H1 (cell line): ENCODE measurements around the gene SMG7. TPM values are rescaled to one million over a fixed set of nuclear protein-coding genes. Genes with fewer than 3 reads are reported as not detected.

Experiments
- CTCF ChIA-PET: fragments of 300-600 bp; sonication (Branson Sonifier 250); formaldehyde crosslinking; loops from one replicate; lab custom pipeline; 2021; ENCODE audit not compliant: partially characterized antibody; lab: Charles Lee
- POLR2A ChIA-PET: fragments of 300-600 bp; sonication (Branson Sonifier 250); formaldehyde crosslinking; loops from one replicate; lab custom pipeline; 2021; ENCODE audit warnings: inconsistent platforms; ENCODE audit not compliant: partially characterized antibody; lab: Charles Lee
- DNase-seq, 2 experiments: peaks; one replicate each; pipeline versions ENCODE4 v3.0.0 to v3.0.0-alpha.2; 2010 to 2022; ENCODE audit warnings: low spot score in 2 of 2, low read depth in 1 of 2, mixed read lengths in 1 of 2
- FAIRE-seq: peaks from 2 replicates; lab custom pipeline; 2011; peaks lifted over from hg19 to GRCh38; lab: Jason Lieb, UNC
- H2AFZ ChIP-seq: 2 replicates; pipeline ENCODE4 v1.8.1; 2012; ENCODE audit warnings: low read length, inconsistent platforms
- H2AK5ac ChIP-seq: 2 replicates; pipeline ENCODE4 v1.6.1; 2013; ENCODE audit warnings: low read depth, low read length
- H2BK120ac ChIP-seq: replicated peaks from 2 replicates; pipeline ENCODE3; 2013; ENCODE audit warnings: low read depth, low read length, inconsistent platforms
- H2BK12ac ChIP-seq: 2 replicates; pipeline ENCODE4 v1.6.1; 2013; ENCODE audit warnings: low read depth, low read length
- H2BK15ac ChIP-seq: 2 replicates; pipeline ENCODE4 v1.6.1; 2013; ENCODE audit warnings: low read length
- H2BK20ac ChIP-seq: 2 replicates; pipeline ENCODE4 v1.6.1; 2013; ENCODE audit warnings: low read length
- H2BK5ac ChIP-seq: 2 replicates; pipeline ENCODE4 v1.6.1; 2013; ENCODE audit warnings: low read depth, low read length
- H3K14ac ChIP-seq: 2 replicates; pipeline ENCODE4 v1.6.1; 2013; ENCODE audit warnings: inconsistent platforms; ENCODE audit not compliant: insufficient read length
- H3K18ac ChIP-seq: 2 replicates; pipeline ENCODE4 v1.6.1; 2013; ENCODE audit warnings: low read length; ENCODE audit errors: extremely low read depth
- H3K23ac ChIP-seq: 2 replicates; pipeline ENCODE4 v1.6.1; 2013; ENCODE audit warnings: inconsistent platforms; ENCODE audit not compliant: insufficient read length
- H3K23me2 ChIP-seq: 2 replicates; pipeline ENCODE4 v1.6.1; 2013; ENCODE audit warnings: low read depth, low read length
- H3K27ac ChIP-seq: 2 replicates; pipeline ENCODE4 v1.6.1; 2011; ENCODE audit warnings: low read depth, low read length, inconsistent platforms
- H3K27me3 ChIP-seq, 4 experiments: replicated peaks in 1 of 4; 1 replicate in 1 of 4; 2 replicates in 3 of 4; pipeline versions ENCODE4 v1.6.1 to v1.8.1; 2011 to 2013; ENCODE audit warnings: low read length in 3 of 4, mild to moderate bottlenecking in 3 of 4, inconsistent platforms in 2 of 4, mixed read lengths in 2 of 4, moderate library complexity in 1 of 4; ENCODE audit not compliant: control insufficient read depth in 3 of 4, insufficient read depth in 3 of 4; ENCODE audit errors: extremely low read depth in 1 of 4
- H3K36me3 ChIP-seq, 4 experiments: 2 replicates each; pipeline versions ENCODE4 v1.6.1 to v1.8.1; 2011 to 2013; ENCODE audit warnings: mild to moderate bottlenecking in 4 of 4, low read length in 3 of 4, moderate library complexity in 2 of 4, control low read depth in 1 of 4, inconsistent platforms in 1 of 4; ENCODE audit not compliant: insufficient read depth in 4 of 4, control insufficient read depth in 2 of 4
- H3K4ac ChIP-seq: replicated peaks from 2 replicates; pipeline ENCODE3; 2013; ENCODE audit warnings: low read length, low read depth, mixed read lengths, inconsistent platforms; ENCODE audit not compliant: insufficient read length
- H3K4me1 ChIP-seq, 4 experiments: replicated peaks in 1 of 4; 1 replicate in 1 of 4; 2 replicates in 3 of 4; pipeline versions ENCODE4 v1.6.1 to v1.8.1; 2011 to 2013; ENCODE audit warnings: low read length in 3 of 4, inconsistent platforms in 2 of 4, mixed read lengths in 1 of 4; ENCODE audit not compliant: insufficient read depth in 4 of 4, control insufficient read depth in 3 of 4
- H3K4me2 ChIP-seq, 2 experiments: 2 replicates each; pipeline versions ENCODE4 v1.6.1 to v1.8.1; 2011 to 2013; ENCODE audit warnings: low read depth in 2 of 2, low read length in 2 of 2, control low read depth in 1 of 2, inconsistent platforms in 1 of 2, mild to moderate bottlenecking in 1 of 2; ENCODE audit not compliant: insufficient read depth in 1 of 2
- H3K4me3 ChIP-seq, 4 experiments: fragments of 200-600, 300-600 bp in 1 of 4; sonication (generic), shearing (Covaris generic), sonication (Bioruptor Twin) in 1 of 4; 2 replicates each; pipeline versions ENCODE4 v1.5.1 to v1.8.1; 2011 to 2016; ENCODE audit warnings: low read length in 4 of 4, low read depth in 3 of 4, control low read depth in 2 of 4, inconsistent platforms in 2 of 4, mild to moderate bottlenecking in 2 of 4, mixed read lengths in 1 of 4, moderate library complexity in 1 of 4; ENCODE audit not compliant: insufficient read depth in 2 of 4; ENCODE audit errors: extremely low read depth in 1 of 4
- H3K56ac ChIP-seq: replicated peaks from 2 replicates; pipeline ENCODE3; 2013; ENCODE audit warnings: low read depth, mild to moderate bottlenecking, mixed read lengths, low read length, inconsistent platforms; ENCODE audit not compliant: insufficient read length
- H3K79me1 ChIP-seq: 2 replicates; pipeline ENCODE4 v1.6.1; 2013; ENCODE audit warnings: low read depth, low read length, control low read depth
- H3K79me2 ChIP-seq, 2 experiments: 2 replicates each; pipeline versions ENCODE4 v1.6.1 to v1.8.1; 2012 to 2013; ENCODE audit warnings: low read length in 2 of 2, mild to moderate bottlenecking in 2 of 2, inconsistent platforms in 1 of 2; ENCODE audit not compliant: insufficient read depth in 2 of 2, control insufficient read depth in 1 of 2
- H3K9ac ChIP-seq, 4 experiments: replicated peaks in 1 of 4; 1 replicate in 1 of 4; 2 replicates in 3 of 4; pipeline versions ENCODE4 v1.6.1 to v1.8.1; 2011 to 2013; ENCODE audit warnings: low read depth in 3 of 4, low read length in 3 of 4, control low read depth in 2 of 4, mild to moderate bottlenecking in 2 of 4, moderate library complexity in 2 of 4, inconsistent platforms in 1 of 4; ENCODE audit errors: extremely low read depth in 1 of 4
- H3K9me3 ChIP-seq, 2 experiments: 2 replicates each; pipeline versions ENCODE4 v1.6.1 to v1.8.1; 2012 to 2013; ENCODE audit warnings: mild to moderate bottlenecking in 2 of 2, moderate library complexity in 2 of 2, control low read depth in 1 of 2, inconsistent platforms in 1 of 2, low read depth in 1 of 2, low read length in 1 of 2, mixed read lengths in 1 of 2; ENCODE audit not compliant: insufficient read depth in 2 of 2
- H4K20me1 ChIP-seq, 2 experiments: replicated peaks in 1 of 2; 2 replicates each; pipeline versions ENCODE3 to v1.8.1; 2011 to 2013; ENCODE audit warnings: inconsistent platforms in 2 of 2, low read length in 2 of 2, mild to moderate bottlenecking in 1 of 2; ENCODE audit not compliant: insufficient read depth in 2 of 2, control insufficient read depth in 1 of 2
- H4K5ac ChIP-seq: 2 replicates; pipeline ENCODE4 v1.6.1; 2013; ENCODE audit warnings: low read length, low read depth, mixed read lengths, inconsistent platforms; ENCODE audit not compliant: insufficient read length
- H4K8ac ChIP-seq: 2 replicates; pipeline ENCODE4 v1.8.0; 2013; ENCODE audit warnings: mild to moderate bottlenecking, moderate library complexity, low read length, inconsistent platforms; ENCODE audit not compliant: insufficient read depth; ENCODE audit errors: extremely low read depth
- H4K91ac ChIP-seq: replicated peaks from 2 replicates; pipeline ENCODE3; 2013; ENCODE audit warnings: low read length, mixed read lengths, inconsistent platforms; ENCODE audit not compliant: insufficient read length
- EGR1 ChIP-seq: IDR thresholded peaks from 2 replicates; pipeline ENCODE4 v1.6.1; 2011; ENCODE audit warnings: low read depth, low read length, borderline replicate concordance
- EZH2 ChIP-seq: fragments of 200-600 bp; sonication (generic); IDR thresholded peaks from 2 replicates; pipeline ENCODE4 v1.7.1; 2012; ENCODE audit warnings: low read depth, mild to moderate bottlenecking, moderate library complexity, low read length, inconsistent platforms; ENCODE audit not compliant: severe bottlenecking
- FOSL1 ChIP-seq: IDR thresholded peaks from 2 replicates; pipeline ENCODE4 v1.6.1; 2011; ENCODE audit warnings: mild to moderate bottlenecking, low read depth, low read length, moderate library complexity; ENCODE audit not compliant: insufficient read depth
- GABPA ChIP-seq: IDR thresholded peaks from 2 replicates; pipeline ENCODE4 v1.6.1; 2011; ENCODE audit warnings: mild to moderate bottlenecking, low read length, moderate library complexity, borderline replicate concordance; ENCODE audit not compliant: insufficient read depth
- JUND ChIP-seq: IDR thresholded peaks from 2 replicates; pipeline ENCODE4 v1.6.1; 2011; ENCODE audit warnings: mild to moderate bottlenecking, improper control_type of control experiment, low read length
- MAFK ChIP-seq: IDR thresholded peaks from 2 replicates; pipeline ENCODE4 v1.6.1; 2012; ENCODE audit warnings: low read depth, mild to moderate bottlenecking, improper control_type of control experiment, low read length
- NRF1 ChIP-seq: IDR thresholded peaks from 2 replicates; pipeline ENCODE4 v1.6.1; 2011; ENCODE audit warnings: mild to moderate bottlenecking, low read depth, low read length, improper control_type of control experiment
- RAD21 ChIP-seq, 2 experiments: IDR thresholded peaks in 1 of 2; conservative IDR thresholded peaks in 1 of 2; 2 replicates each; pipeline ENCODE4 v1.6.1; 2011; ENCODE audit warnings: low read depth in 2 of 2, low read length in 2 of 2, improper control_type of control experiment in 1 of 2, inconsistent platforms in 1 of 2, mild to moderate bottlenecking in 1 of 2, moderate library complexity in 1 of 2
- RBBP5 ChIP-seq: IDR thresholded peaks from 2 replicates; pipeline ENCODE4 v1.7.1; 2012; ENCODE audit warnings: low read depth, mild to moderate bottlenecking, inconsistent platforms, low read length, moderate library complexity, borderline replicate concordance
- RXRA ChIP-seq: IDR thresholded peaks from 2 replicates; pipeline ENCODE4 v1.6.1; 2011; ENCODE audit warnings: low read depth, mild to moderate bottlenecking, low read length, moderate library complexity; ENCODE audit not compliant: insufficient read depth
- TBP ChIP-seq: IDR thresholded peaks from 2 replicates; pipeline ENCODE4 v1.6.1; 2011; ENCODE audit warnings: low read depth, low read length, improper control_type of control experiment
- WGBS, 2 experiments: shearing (Covaris generic) in 1 of 2; methylation state at CpG; one replicate each; pipeline versions ENCODE4 v1.1.6 to v1.1.7; 2013 to 2015; ENCODE audit warnings: low lambda C conversion rate in 2 of 2, mixed read lengths in 2 of 2, inconsistent platforms in 1 of 2, low coverage in 1 of 2, missing lambda C conversion rate in 1 of 2; ENCODE audit not compliant: insufficient replicate concordance in 2 of 2, insufficient coverage in 1 of 2, insufficient read length in 1 of 2; ENCODE audit errors: extremely low coverage in 1 of 2, missing lambda C conversion rate in 1 of 2; 5-methylcytosine and 5-hydroxymethylcytosine counted together
- polyA plus RNA-seq, 7 experiments: library from polyadenylated mRNA; depleted of rRNA in 3 of 7; stranded (reverse) in 5 of 7; unstranded in 2 of 7; fragments of >200 nt in 5 of 7; fragments of 200-250 nt in 2 of 7; gene quantifications; 1 replicate in 5 of 7; 2 replicates in 1 of 7; 4 replicates in 1 of 7; pipeline versions ENCODE4 v1.2.1 to v1.2.3, GENCODE V29; 2011 to 2013; ENCODE audit warnings: missing spikeins in 2 of 7, mixed read lengths in 2 of 7
- total RNA-seq: library from RNA; stranded (reverse); fragmentation: NEBNext Ultra II Directional; extraction: Animal tissue kit (Norgen Biotek cat#: 25700); gene quantifications from 2 replicates; pipeline ENCODE4 v1.2.1, GENCODE V29; 2021

SMG7 gene
- total and polyA plus RNA-seq, 2 of the 8 experiments (the other 6 are each of a cell fraction or from before 2014, with no cell fraction given), result 39.3 to 65.6 TPM

DNA sequence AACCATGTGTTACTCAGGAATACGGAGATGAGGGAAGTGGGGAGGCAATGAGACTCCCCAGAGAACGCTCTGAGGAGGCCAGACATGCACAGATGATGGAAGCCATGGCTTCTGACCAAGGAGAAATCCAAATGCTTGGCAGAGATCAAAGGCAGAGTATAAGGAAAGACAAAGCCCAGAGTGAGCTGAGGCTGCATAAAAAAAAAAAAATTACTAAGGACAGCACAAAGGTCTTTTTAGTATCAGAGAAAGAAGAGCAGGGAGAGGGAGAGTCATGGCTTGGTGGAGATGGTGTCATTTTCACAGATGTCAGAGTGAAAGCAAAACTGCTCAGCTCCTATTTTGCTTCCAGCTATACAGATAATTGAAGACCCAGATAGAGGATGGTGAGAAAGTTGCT lies 126.1 kb downstream of the SMG7 start:
- H2AFZ ChIP-seq, result no peak overlapping the region
- TF ChIP-seq RXRA (no peak), TBP (no peak), MAFK (no peak), RAD21 (IDR thresholded peaks at IDR 0.05 in 1 of 2, conservative IDR thresholded peaks at IDR 0.05 in 1 of 2; ENCODE audit: low read depth in 2 of 2, low read length in 2 of 2) (no peak), GABPA (no peak), FOSL1 (no peak), EGR1 (no peak), EZH2 (no peak), RBBP5 (no peak), JUND (no peak), NRF1 (no peak)
- 78% methylated on average over 2 of the region's 2 CpGs; no CpG with 5 or more reads in 1 of the 2 experiments for WGBS, 2 experiments

More for the DNA sequence above, 126.1 kb downstream of the SMG7 start:
- Histone ChIP-seq H2AK5ac (no peak overlapping the region), H3K9ac (no peak overlapping the region), H3K27me3 (no peaks in the 10 kb centered on the region; a peak in 1 of 7 replicates), H2BK5ac (no peak overlapping the region), H3K23me2 (no peaks in the 10 kb centered on the region), H2BK15ac (no peak overlapping the region), H4K8ac (no peak overlapping the region), H3K79me1 (no peaks in the 10 kb centered on the region), H4K20me1 (no peaks in the 10 kb centered on the region), H3K9me3 (no peaks in the 10 kb centered on the region), H3K14ac (no peak overlapping the region), H2BK20ac (no peak overlapping the region), H3K4ac (no peak overlapping the region), H2BK12ac (no peak overlapping the region), H2BK120ac (no peak overlapping the region), H3K4me3 (no peak overlapping the region), H3K56ac (no peak overlapping the region), H3K23ac (no peak overlapping the region), H3K27ac (no peak overlapping the region), H3K79me2 (no peaks in the 10 kb centered on the region), H3K4me1 (no peaks in the 10 kb centered on the region), H3K36me3 (no peaks in the 10 kb centered on the region), H4K5ac (no peak overlapping the region), H4K91ac (no peak overlapping the region), H3K4me2 (no peak overlapping the region), H3K18ac (no peak overlapping the region)
- CTCF ChIA-PET, result interaction anchor here (0.6 to 1.4 kb wide), 6 partner anchors 11 to 1325 kb away, joined by 3 to 4 read pairs (median 3); no protein-coding TSS in a partner anchor
- FAIRE-seq (no peak), DNase-seq (no peak)
- POLR2A ChIA-PET, result no interaction called here
